HCT116 (cell line): ENCODE data around the gene TOGARAM1.
"Not testable (repeated sequence)": the region's sequence is repeated elsewhere in the genome, so short reads cannot be mapped to it uniquely, and the experiment has no call there.

ENCODE experiments used
- CTCF ChIP-seq, 3 experiments: fragments of 200-600 bp in 1 of 3; sonication (generic) in 1 of 3; IDR thresholded peaks in 2 of 3; conservative IDR thresholded peaks in 1 of 3; 2 replicates each; pipeline ENCODE4 v1.5.1; 2012 to 2017; ENCODE audit warnings: low read depth in 2 of 3, low read length in 2 of 3, antibody characterized with exemption in 1 of 3, borderline replicate concordance in 1 of 3, control low read depth in 1 of 3, mild to moderate bottlenecking in 1 of 3, mixed read lengths in 1 of 3, mixed run types in 1 of 3, moderate library complexity in 1 of 3; ENCODE audit not compliant: insufficient read depth in 1 of 3
- EZH2 ChIP-seq: fragments of 200-600 bp; sonication (generic); IDR thresholded peaks from 2 replicates; pipeline ENCODE4 v1.6.1; 2017; ENCODE audit warnings: antibody characterized with exemption, mixed run types
- RAD21 ChIP-seq: IDR thresholded peaks from 2 replicates; pipeline ENCODE4 v1.6.1; 2012; ENCODE audit warnings: low read depth, mild to moderate bottlenecking

- TF ChIP-seq CTCF (IDR thresholded peaks at IDR 0.05 in 2 of 3, conservative IDR thresholded peaks at IDR 0.05 in 1 of 3; ENCODE audit: borderline replicate concordance in 1 of 3, insufficient read depth in 1 of 3, low read depth in 2 of 3, low read length in 2 of 3); RAD21; EZH2: not testable (repeated sequence)
Observed at GRCh38 chr14:45081096-45081495, 119.1 kb downstream of the TOGARAM1 start.
